ENCODE measurements around the gene PSMB7.

DNA sequence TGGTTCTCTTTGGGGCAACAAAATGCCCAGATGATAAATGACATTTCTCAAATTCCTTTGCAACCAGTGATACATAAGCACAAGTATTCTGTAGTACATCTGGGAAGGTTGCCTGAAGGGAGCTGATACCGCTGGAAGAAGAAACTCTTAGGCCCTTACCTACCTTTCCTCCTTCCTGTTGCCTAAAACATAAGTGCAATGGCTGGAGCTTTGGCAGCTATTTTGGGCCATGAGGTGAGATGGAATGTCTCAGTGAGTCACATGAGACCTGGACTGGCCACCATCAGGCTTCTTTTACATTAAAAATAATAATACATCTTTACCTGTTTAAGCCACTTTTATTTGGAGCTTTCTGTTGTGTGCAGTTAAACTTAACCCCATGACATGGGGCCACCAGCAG lies 23.8 kb upstream of the PSMB7 start:
- TF ChIP-seq, protein P1, sequence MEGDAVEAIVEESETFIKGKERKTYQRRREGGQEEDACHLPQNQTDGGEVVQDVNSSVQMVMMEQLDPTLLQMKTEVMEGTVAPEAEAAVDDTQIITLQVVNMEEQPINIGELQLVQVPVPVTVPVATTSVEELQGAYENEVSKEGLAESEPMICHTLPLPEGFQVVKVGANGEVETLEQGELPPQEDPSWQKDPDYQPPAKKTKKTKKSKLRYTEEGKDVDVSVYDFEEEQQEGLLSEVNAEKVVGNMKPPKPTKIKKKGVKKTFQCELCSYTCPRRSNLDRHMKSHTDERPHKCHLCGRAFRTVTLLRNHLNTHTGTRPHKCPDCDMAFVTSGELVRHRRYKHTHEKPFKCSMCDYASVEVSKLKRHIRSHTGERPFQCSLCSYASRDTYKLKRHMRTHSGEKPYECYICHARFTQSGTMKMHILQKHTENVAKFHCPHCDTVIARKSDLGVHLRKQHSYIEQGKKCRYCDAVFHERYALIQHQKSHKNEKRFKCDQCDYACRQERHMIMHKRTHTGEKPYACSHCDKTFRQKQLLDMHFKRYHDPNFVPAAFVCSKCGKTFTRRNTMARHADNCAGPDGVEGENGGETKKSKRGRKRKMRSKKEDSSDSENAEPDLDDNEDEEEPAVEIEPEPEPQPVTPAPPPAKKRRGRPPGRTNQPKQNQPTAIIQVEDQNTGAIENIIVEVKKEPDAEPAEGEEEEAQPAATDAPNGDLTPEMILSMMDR (IDR thresholded peaks at IDR 0.05; ENCODE audit: insufficient read depth, low read depth, low read length), result no peak
- no peak for TF ChIP-seq EZH2 (IDR thresholded peaks at IDR 0.05; ENCODE audit: insufficient read depth, low read length)
